HFF-Myc (cell line): ENCODE results near the gene ZC3HAV1.
"Not testable (repeated sequence)": the region's sequence is repeated elsewhere in the genome, so short reads cannot be mapped to it uniquely, and the experiment has no call there.

Experiments used
- DNase-seq: peaks from one replicate; pipeline ENCODE4 v3.0.0-alpha.2; 2011; ENCODE audit warnings: low read depth; ENCODE audit errors: extremely low read depth
- H3K4me3 ChIP-seq: replicated peaks from 2 replicates; pipeline ENCODE4 v1.5.1; 2011; ENCODE audit warnings: low read depth, mild to moderate bottlenecking, control low read depth, low read length
- CTCF ChIP-seq: IDR thresholded peaks from 2 replicates; pipeline ENCODE4 v1.5.1; 2012; ENCODE audit warnings: mild to moderate bottlenecking, low read depth, low read length, control low read depth; ENCODE audit errors: missing control alignments

The ZC3HAV1 gene

GRCh38 chr7:139099172-139099947 lies 10.2 kb downstream of the ZC3HAV1 start:
- no peak for TF ChIP-seq CTCF
- no peak for DNase-seq
- H3K4me3 ChIP-seq: no peak overlapping the region

GRCh38 chr7:139095194-139095659 lies 14.3 kb downstream of the ZC3HAV1 start:
- DNase-seq: no peak
- no peak overlapping the region for H3K4me3 ChIP-seq
- TF ChIP-seq CTCF: no peak

- no peak overlapping the region for H3K4me3 ChIP-seq
- no peak for DNase-seq
Measured at GRCh38 chr7:139094596-139094995, 14.9 kb downstream of the ZC3HAV1 start.

GRCh38 chr7:139094030-139094429 lies 15.5 kb downstream of the ZC3HAV1 start:
- H3K4me3 ChIP-seq: no peak overlapping the region
- TF ChIP-seq CTCF: no peak
- DNase-seq: no peak

More at GRCh38 chr7:139094596-139094995, 14.9 kb downstream of the ZC3HAV1 start:
- no peak for TF ChIP-seq CTCF

GRCh38 chr7:139093512-139093911 lies 16.0 kb downstream of the ZC3HAV1 start:
- not testable (repeated sequence) for DNase-seq

GRCh38 chr7:139092090-139092796 lies 17.3 kb downstream of the ZC3HAV1 start:
- no peak overlapping the region for H3K4me3 ChIP-seq
- no peak for TF ChIP-seq CTCF
- no peak for DNase-seq

More at GRCh38 chr7:139093512-139093911, 16.0 kb downstream of the ZC3HAV1 start:
- not testable (repeated sequence) for H3K4me3 ChIP-seq

GRCh38 chr7:139091677-139091996 lies 17.9 kb downstream of the ZC3HAV1 start:
- TF ChIP-seq CTCF: no peak
- DNase-seq: no peak
- H3K4me3 ChIP-seq: no peak overlapping the region
